ENCODE results near the gene CFAP299.

- TF ChIP-seq EZH2phosphoT487 (conservative IDR thresholded peaks at IDR 0.05; ENCODE audit: low read length) (no peak), CTCF (IDR thresholded peaks at IDR 0.05; ENCODE audit: insufficient read depth, low read length, poor library complexity, severe bottlenecking) (no peak)
Measured at GRCh38 chr4:80680934-80681333, 345.4 kb downstream of the CFAP299 start.
